GM12873 (cell line): ENCODE data around the gene EGFR.

Source experiments
- CTCF ChIP-seq: IDR thresholded peaks from 2 replicates; pipeline ENCODE4 v1.5.1; 2012; ENCODE audit warnings: low read depth, mild to moderate bottlenecking, moderate library complexity, low read length, control low read depth; ENCODE audit not compliant: insufficient read depth; ENCODE audit errors: missing control alignments

Gene EGFR

GRCh38 chr7:55254596-55255495 is 236.0 kb downstream of the EGFR start:
- TF ChIP-seq CTCF, result peak; percentile 81

GRCh38 chr7:55255496-55256445 is 237.0 kb downstream of the EGFR start:
- peak; percentile 92 for TF ChIP-seq CTCF

GRCh38 chr7:55258631-55259030 is 239.8 kb downstream of the EGFR start:
- no peak for TF ChIP-seq CTCF

- no peak for TF ChIP-seq CTCF
Observed at GRCh38 chr7:55260171-55260570, 241.4 kb downstream of the EGFR start.

- TF ChIP-seq CTCF, result no peak
Observed at GRCh38 chr7:55260676-55261385, 242.0 kb downstream of the EGFR start.
